H1 (cell line): ENCODE measurements around the gene TRNAU1AP. TPM values are rescaled to one million over a fixed set of nuclear protein-coding genes. Genes with fewer than 3 reads are reported as not detected.

ENCODE experiments used
- CTCF ChIA-PET: fragments of 300-600 bp; sonication (Branson Sonifier 250); formaldehyde crosslinking; loops from one replicate; lab custom pipeline; 2021; ENCODE audit not compliant: partially characterized antibody; lab: Charles Lee
- POLR2A ChIA-PET: fragments of 300-600 bp; sonication (Branson Sonifier 250); formaldehyde crosslinking; loops from one replicate; lab custom pipeline; 2021; ENCODE audit warnings: inconsistent platforms; ENCODE audit not compliant: partially characterized antibody; lab: Charles Lee
- DNase-seq, 2 experiments: peaks; one replicate each; pipeline versions ENCODE4 v3.0.0 to v3.0.0-alpha.2; 2010 to 2022; ENCODE audit warnings: low spot score in 2 of 2, low read depth in 1 of 2, mixed read lengths in 1 of 2
- FAIRE-seq: peaks from 2 replicates; lab custom pipeline; 2011; peaks lifted over from hg19 to GRCh38; lab: Jason Lieb, UNC
- H2AFZ ChIP-seq: 2 replicates; pipeline ENCODE4 v1.8.1; 2012; ENCODE audit warnings: low read length, inconsistent platforms
- H2AK5ac ChIP-seq: 2 replicates; pipeline ENCODE4 v1.6.1; 2013; ENCODE audit warnings: low read depth, low read length
- H2BK120ac ChIP-seq: replicated peaks from 2 replicates; pipeline ENCODE3; 2013; ENCODE audit warnings: low read depth, low read length, inconsistent platforms
- H2BK12ac ChIP-seq: 2 replicates; pipeline ENCODE4 v1.6.1; 2013; ENCODE audit warnings: low read depth, low read length
- H2BK15ac ChIP-seq: 2 replicates; pipeline ENCODE4 v1.6.1; 2013; ENCODE audit warnings: low read length
- H2BK20ac ChIP-seq: 2 replicates; pipeline ENCODE4 v1.6.1; 2013; ENCODE audit warnings: low read length
- H2BK5ac ChIP-seq: 2 replicates; pipeline ENCODE4 v1.6.1; 2013; ENCODE audit warnings: low read depth, low read length
- H3K14ac ChIP-seq: 2 replicates; pipeline ENCODE4 v1.6.1; 2013; ENCODE audit warnings: inconsistent platforms; ENCODE audit not compliant: insufficient read length
- H3K18ac ChIP-seq: 2 replicates; pipeline ENCODE4 v1.6.1; 2013; ENCODE audit warnings: low read length; ENCODE audit errors: extremely low read depth
- H3K23ac ChIP-seq: 2 replicates; pipeline ENCODE4 v1.6.1; 2013; ENCODE audit warnings: inconsistent platforms; ENCODE audit not compliant: insufficient read length
- H3K23me2 ChIP-seq: 2 replicates; pipeline ENCODE4 v1.6.1; 2013; ENCODE audit warnings: low read depth, low read length
- H3K27ac ChIP-seq: 2 replicates; pipeline ENCODE4 v1.6.1; 2011; ENCODE audit warnings: low read depth, low read length, inconsistent platforms
- H3K27me3 ChIP-seq, 4 experiments: replicated peaks in 1 of 4; 1 replicate in 1 of 4; 2 replicates in 3 of 4; pipeline versions ENCODE4 v1.6.1 to v1.8.1; 2011 to 2013; ENCODE audit warnings: low read length in 3 of 4, mild to moderate bottlenecking in 3 of 4, inconsistent platforms in 2 of 4, mixed read lengths in 2 of 4, moderate library complexity in 1 of 4; ENCODE audit not compliant: control insufficient read depth in 3 of 4, insufficient read depth in 3 of 4; ENCODE audit errors: extremely low read depth in 1 of 4
- H3K36me3 ChIP-seq, 4 experiments: 2 replicates each; pipeline versions ENCODE4 v1.6.1 to v1.8.1; 2011 to 2013; ENCODE audit warnings: mild to moderate bottlenecking in 4 of 4, low read length in 3 of 4, moderate library complexity in 2 of 4, control low read depth in 1 of 4, inconsistent platforms in 1 of 4; ENCODE audit not compliant: insufficient read depth in 4 of 4, control insufficient read depth in 2 of 4
- H3K4ac ChIP-seq: replicated peaks from 2 replicates; pipeline ENCODE3; 2013; ENCODE audit warnings: low read length, low read depth, mixed read lengths, inconsistent platforms; ENCODE audit not compliant: insufficient read length
- H3K4me1 ChIP-seq, 4 experiments: replicated peaks in 1 of 4; 1 replicate in 1 of 4; 2 replicates in 3 of 4; pipeline versions ENCODE4 v1.6.1 to v1.8.1; 2011 to 2013; ENCODE audit warnings: low read length in 3 of 4, inconsistent platforms in 2 of 4, mixed read lengths in 1 of 4; ENCODE audit not compliant: insufficient read depth in 4 of 4, control insufficient read depth in 3 of 4
- H3K4me2 ChIP-seq, 2 experiments: 2 replicates each; pipeline versions ENCODE4 v1.6.1 to v1.8.1; 2011 to 2013; ENCODE audit warnings: low read depth in 2 of 2, low read length in 2 of 2, control low read depth in 1 of 2, inconsistent platforms in 1 of 2, mild to moderate bottlenecking in 1 of 2; ENCODE audit not compliant: insufficient read depth in 1 of 2
- H3K4me3 ChIP-seq, 4 experiments: fragments of 200-600, 300-600 bp in 1 of 4; sonication (generic), shearing (Covaris generic), sonication (Bioruptor Twin) in 1 of 4; 2 replicates each; pipeline versions ENCODE4 v1.5.1 to v1.8.1; 2011 to 2016; ENCODE audit warnings: low read length in 4 of 4, low read depth in 3 of 4, control low read depth in 2 of 4, inconsistent platforms in 2 of 4, mild to moderate bottlenecking in 2 of 4, mixed read lengths in 1 of 4, moderate library complexity in 1 of 4; ENCODE audit not compliant: insufficient read depth in 2 of 4; ENCODE audit errors: extremely low read depth in 1 of 4
- H3K56ac ChIP-seq: replicated peaks from 2 replicates; pipeline ENCODE3; 2013; ENCODE audit warnings: low read depth, mild to moderate bottlenecking, mixed read lengths, low read length, inconsistent platforms; ENCODE audit not compliant: insufficient read length
- H3K79me1 ChIP-seq: 2 replicates; pipeline ENCODE4 v1.6.1; 2013; ENCODE audit warnings: low read depth, low read length, control low read depth
- H3K79me2 ChIP-seq, 2 experiments: 2 replicates each; pipeline versions ENCODE4 v1.6.1 to v1.8.1; 2012 to 2013; ENCODE audit warnings: low read length in 2 of 2, mild to moderate bottlenecking in 2 of 2, inconsistent platforms in 1 of 2; ENCODE audit not compliant: insufficient read depth in 2 of 2, control insufficient read depth in 1 of 2
- H3K9ac ChIP-seq, 4 experiments: replicated peaks in 1 of 4; 1 replicate in 1 of 4; 2 replicates in 3 of 4; pipeline versions ENCODE4 v1.6.1 to v1.8.1; 2011 to 2013; ENCODE audit warnings: low read depth in 3 of 4, low read length in 3 of 4, control low read depth in 2 of 4, mild to moderate bottlenecking in 2 of 4, moderate library complexity in 2 of 4, inconsistent platforms in 1 of 4; ENCODE audit errors: extremely low read depth in 1 of 4
- H3K9me3 ChIP-seq, 2 experiments: 2 replicates each; pipeline versions ENCODE4 v1.6.1 to v1.8.1; 2012 to 2013; ENCODE audit warnings: mild to moderate bottlenecking in 2 of 2, moderate library complexity in 2 of 2, control low read depth in 1 of 2, inconsistent platforms in 1 of 2, low read depth in 1 of 2, low read length in 1 of 2, mixed read lengths in 1 of 2; ENCODE audit not compliant: insufficient read depth in 2 of 2
- H4K20me1 ChIP-seq, 2 experiments: replicated peaks in 1 of 2; 2 replicates each; pipeline versions ENCODE3 to v1.8.1; 2011 to 2013; ENCODE audit warnings: inconsistent platforms in 2 of 2, low read length in 2 of 2, mild to moderate bottlenecking in 1 of 2; ENCODE audit not compliant: insufficient read depth in 2 of 2, control insufficient read depth in 1 of 2
- H4K5ac ChIP-seq: 2 replicates; pipeline ENCODE4 v1.6.1; 2013; ENCODE audit warnings: low read length, low read depth, mixed read lengths, inconsistent platforms; ENCODE audit not compliant: insufficient read length
- H4K8ac ChIP-seq: 2 replicates; pipeline ENCODE4 v1.8.0; 2013; ENCODE audit warnings: mild to moderate bottlenecking, moderate library complexity, low read length, inconsistent platforms; ENCODE audit not compliant: insufficient read depth; ENCODE audit errors: extremely low read depth
- H4K91ac ChIP-seq: replicated peaks from 2 replicates; pipeline ENCODE3; 2013; ENCODE audit warnings: low read length, mixed read lengths, inconsistent platforms; ENCODE audit not compliant: insufficient read length
- CEBPB ChIP-seq: IDR thresholded peaks from 2 replicates; pipeline ENCODE4 v1.6.1; 2012; ENCODE audit warnings: low read depth, low read length
- GTF2F1 ChIP-seq: IDR thresholded peaks from 2 replicates; pipeline ENCODE4 v1.6.1; 2012; ENCODE audit warnings: low read depth, low read length, improper control_type of control experiment, borderline replicate concordance
- HDAC6 ChIP-seq: IDR thresholded peaks from one replicate; pipeline ENCODE4 v1.7.1; 2012; ENCODE audit warnings: low read depth, mild to moderate bottlenecking, inconsistent platforms, low read length, moderate library complexity
- JUND ChIP-seq: IDR thresholded peaks from 2 replicates; pipeline ENCODE4 v1.6.1; 2011; ENCODE audit warnings: mild to moderate bottlenecking, improper control_type of control experiment, low read length
- MAX ChIP-seq: IDR thresholded peaks from 2 replicates; pipeline ENCODE4 v1.6.1; 2012; ENCODE audit warnings: inconsistent platforms
- RAD21 ChIP-seq, 2 experiments: IDR thresholded peaks in 1 of 2; conservative IDR thresholded peaks in 1 of 2; 2 replicates each; pipeline ENCODE4 v1.6.1; 2011; ENCODE audit warnings: low read depth in 2 of 2, low read length in 2 of 2, improper control_type of control experiment in 1 of 2, inconsistent platforms in 1 of 2, mild to moderate bottlenecking in 1 of 2, moderate library complexity in 1 of 2
- RFX5 ChIP-seq: IDR thresholded peaks from 2 replicates; pipeline ENCODE4 v1.6.1; 2011; ENCODE audit warnings: low read depth, low read length, improper control_type of control experiment, borderline replicate concordance
- SP1 ChIP-seq: IDR thresholded peaks from 2 replicates; pipeline ENCODE4 v1.6.1; 2011; ENCODE audit warnings: low read depth, low read length
- SP2 ChIP-seq: IDR thresholded peaks from 2 replicates; pipeline ENCODE4 v1.6.1; 2012; ENCODE audit warnings: mild to moderate bottlenecking, low read length, inconsistent platforms
- TCF12 ChIP-seq: IDR thresholded peaks from 2 replicates; pipeline ENCODE4 v1.6.1; 2011; ENCODE audit warnings: low read depth, mild to moderate bottlenecking, low read length
- YY1 ChIP-seq: IDR thresholded peaks from 2 replicates; pipeline ENCODE4 v1.6.1; 2011; ENCODE audit warnings: low read depth, mild to moderate bottlenecking, low read length
- WGBS, 2 experiments: shearing (Covaris generic) in 1 of 2; methylation state at CpG; one replicate each; pipeline versions ENCODE4 v1.1.6 to v1.1.7; 2013 to 2015; ENCODE audit warnings: low lambda C conversion rate in 2 of 2, mixed read lengths in 2 of 2, inconsistent platforms in 1 of 2, low coverage in 1 of 2, missing lambda C conversion rate in 1 of 2; ENCODE audit not compliant: insufficient replicate concordance in 2 of 2, insufficient coverage in 1 of 2, insufficient read length in 1 of 2; ENCODE audit errors: extremely low coverage in 1 of 2, missing lambda C conversion rate in 1 of 2; 5-methylcytosine and 5-hydroxymethylcytosine counted together
- polyA plus RNA-seq, 7 experiments: library from polyadenylated mRNA; depleted of rRNA in 3 of 7; stranded (reverse) in 5 of 7; unstranded in 2 of 7; fragments of >200 nt in 5 of 7; fragments of 200-250 nt in 2 of 7; gene quantifications; 1 replicate in 5 of 7; 2 replicates in 1 of 7; 4 replicates in 1 of 7; pipeline versions ENCODE4 v1.2.1 to v1.2.3, GENCODE V29; 2011 to 2013; ENCODE audit warnings: missing spikeins in 2 of 7, mixed read lengths in 2 of 7
- total RNA-seq: library from RNA; stranded (reverse); fragmentation: NEBNext Ultra II Directional; extraction: Animal tissue kit (Norgen Biotek cat#: 25700); gene quantifications from 2 replicates; pipeline ENCODE4 v1.2.1, GENCODE V29; 2021
- TF ChIP-seq, protein P1 (sequence below): IDR thresholded peaks from 2 replicates; pipeline ENCODE4 v1.6.1; 2011; ENCODE audit warnings: low read length, improper control_type of control experiment

The TRNAU1AP gene
- total and polyA plus RNA-seq, 2 of the 8 experiments (the other 6 are each of a cell fraction or from before 2014, with no cell fraction given) = 35.2 to 37.1 TPM

DNA sequence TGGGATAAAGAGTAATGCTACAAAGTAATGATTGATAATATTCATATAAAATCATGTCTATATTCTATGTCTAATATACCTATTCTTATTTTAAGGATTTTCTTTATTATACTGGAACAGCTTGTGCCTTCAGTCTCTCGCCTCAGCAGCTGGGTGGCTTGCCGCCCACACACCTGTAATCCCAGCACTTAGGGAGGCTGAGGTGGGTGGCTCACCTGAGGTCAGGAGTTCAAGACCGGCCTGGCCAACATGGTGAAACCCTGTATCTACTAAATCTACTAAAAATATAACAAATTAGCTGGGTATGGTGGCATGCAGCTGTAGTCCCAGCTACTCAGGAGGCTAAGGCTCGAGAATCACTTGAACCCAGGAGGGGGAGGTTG is 7.6 kb upstream of the TRNAU1AP start:
- no peak for TF ChIP-seq RAD21 (IDR thresholded peaks at IDR 0.05 in 1 of 2, conservative IDR thresholded peaks at IDR 0.05 in 1 of 2; ENCODE audit: low read depth in 2 of 2, low read length in 2 of 2)
- TF ChIP-seq GTF2F1 = no peak
- no peak for TF ChIP-seq RFX5
- TF ChIP-seq TCF12 = no peak
- TF ChIP-seq, protein P1, sequence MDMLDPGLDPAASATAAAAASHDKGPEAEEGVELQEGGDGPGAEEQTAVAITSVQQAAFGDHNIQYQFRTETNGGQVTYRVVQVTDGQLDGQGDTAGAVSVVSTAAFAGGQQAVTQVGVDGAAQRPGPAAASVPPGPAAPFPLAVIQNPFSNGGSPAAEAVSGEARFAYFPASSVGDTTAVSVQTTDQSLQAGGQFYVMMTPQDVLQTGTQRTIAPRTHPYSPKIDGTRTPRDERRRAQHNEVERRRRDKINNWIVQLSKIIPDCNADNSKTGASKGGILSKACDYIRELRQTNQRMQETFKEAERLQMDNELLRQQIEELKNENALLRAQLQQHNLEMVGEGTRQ = no peak
- no peak for TF ChIP-seq YY1
- TF ChIP-seq MAX = no peak
- TF ChIP-seq SP2 = no peak
- TF ChIP-seq CEBPB = no peak
- TF ChIP-seq SP1 = no peak
- TF ChIP-seq HDAC6 = no peak
- TF ChIP-seq JUND = no peak
- FAIRE-seq = no peak
- CTCF ChIA-PET = interaction anchor here (0.6 to 1.4 kb wide), 4 partner anchors 9 to 59 kb away, joined by 3 to 5 read pairs (median 4); no protein-coding TSS in a partner anchor

More for the DNA sequence above, 7.6 kb upstream of the TRNAU1AP start:
- Histone ChIP-seq H3K56ac (no peak overlapping the region), H2AK5ac (no peak overlapping the region), H3K79me1 (no peaks in the 10 kb centered on the region), H3K23me2 (no peaks in the 10 kb centered on the region), H3K9me3 (no peaks in the 10 kb centered on the region), H2BK15ac (no peak overlapping the region), H3K18ac (no peak overlapping the region), H4K8ac (no peak overlapping the region), H3K14ac (no peak overlapping the region), H3K9ac (no peak overlapping the region), H2BK120ac (no peak overlapping the region), H2BK5ac (no peak overlapping the region), H3K27ac (no peak overlapping the region), H2AFZ (no peak overlapping the region), H3K36me3 (no peaks in the 10 kb centered on the region), H2BK20ac (no peak overlapping the region), H3K79me2 (no peaks in the 10 kb centered on the region), H3K4me3 (no peak overlapping the region), H4K91ac (no peak overlapping the region), H3K23ac (no peak overlapping the region), H4K20me1 (no peaks in the 10 kb centered on the region), H3K4me1 (no peaks in the 10 kb centered on the region), H3K4me2 (no peak overlapping the region), H3K4ac (no peak overlapping the region), H4K5ac (no peak overlapping the region), H3K27me3 (no peaks in the 10 kb centered on the region), H2BK12ac (no peak overlapping the region)
- POLR2A ChIA-PET = interaction anchor here (0.8 to 9.6 kb wide), 10 partner anchors 10 to 440 kb away, joined by 3 to 118 read pairs (median 5); no protein-coding TSS in a partner anchor
- no peak for DNase-seq
- 94% methylated on average over 4 of the region's 4 CpGs; no CpG with 5 or more reads in 1 of the 2 experiments for WGBS, 2 experiments
